ENCODE data around the gene KIAA0040. TPM values are rescaled to one million over a fixed set of nuclear protein-coding genes. Genes with fewer than 3 reads are reported as not detected.

Gene KIAA0040
- total RNA-seq, 1 experiment from 2014 or later: 32.4 TPM

- Histone ChIP-seq H3K79me2 (ENCODE audit: insufficient read depth, low read length) (peaks cover 9% of the 10 kb centered on the region; the same call in 1 of the 2 replicates), H4K20me1 (ENCODE audit: insufficient read depth) (no peaks in the 10 kb centered on the region), H3K36me3 (ENCODE audit: control insufficient read depth in 1 of 2, insufficient read depth in 2 of 2, low read length in 2 of 2) (no peaks in the 10 kb centered on the region), H3K4me3 (replicated peaks in 1 of 2; ENCODE audit: low read depth in 1 of 2, low read length in 2 of 2) (peak overlapping the region; percentile 67 to 87), H2AFZ (ENCODE audit: low read depth, low read length, poor library complexity, severe bottlenecking) (peak overlapping the region; percentile 80), H3K9ac (ENCODE audit: low read length) (peak overlapping the region; percentile 84), H3K4me2 (ENCODE audit: low read length) (peak overlapping the region; percentile 97), H3K9me3 (ENCODE audit: control insufficient read depth in 1 of 2, insufficient read depth in 1 of 2, low read depth in 1 of 2, low read length in 2 of 2) (no peaks in the 10 kb centered on the region), H3K4me1 (ENCODE audit: control insufficient read depth in 1 of 2, insufficient read depth in 2 of 2, low read length in 2 of 2) (peaks cover 8 to 43% of the 10 kb centered on the region in 2 experiments), H3K27ac (ENCODE audit: low read depth, low read length) (peak overlapping the region; percentile 44; the same call in 1 of the 2 replicates), H3K27me3 (ENCODE audit: insufficient read depth, low read length) (no peaks in the 10 kb centered on the region), H3K9me2 (ENCODE audit: insufficient read depth) (no peaks in the 10 kb centered on the region)
- DNase-seq (ENCODE audit: low read depth, low spot score) (no peak), ATAC-seq (peak; percentile 47)
- intact Hi-C loops (cut with micrococcal nuclease): no loop called here
- ChIA-PET POLR2A (interaction anchor here (1.2 kb wide), 2 partner anchors 9 to 22 kb away, joined by 5 to 9 read pairs; no protein-coding TSS in a partner anchor), CTCF (interaction anchor here (1.6 kb wide), 1 partner anchor 23 kb away, joined by 4 read pairs; no protein-coding TSS in a partner anchor), RAD21 (ENCODE audit: low non-redundant PET in 1 of 2, low total read pairs in 2 of 2, uncharacterized antibody in 2 of 2, unreplicated experiment in 2 of 2) (no interaction called here)
- BruUV-seq (replicated peaks): TSS peak; percentile 67
- TF ChIP-seq CEBPB (IDR thresholded peaks at IDR 0.05; ENCODE audit: low read depth) (no peak), CBX3 (IDR thresholded peaks at IDR 0.05; ENCODE audit: low read depth) (no peak), YY1 (IDR thresholded peaks at IDR 0.05; ENCODE audit: extremely low read depth, insufficient replicate concordance, low read depth, low read length) (no peak), REST (IDR thresholded peaks at IDR 0.05; ENCODE audit: low read depth) (no peak), CTCF (IDR thresholded peaks at IDR 0.05 in 2 of 3, conservative IDR thresholded peaks at IDR 0.05 in 1 of 3; ENCODE audit: borderline replicate concordance in 1 of 3, insufficient read depth in 1 of 3, low read depth in 2 of 3, low read length in 2 of 3) (no peak), RAD21 (IDR thresholded peaks at IDR 0.05; ENCODE audit: low read depth) (no peak), EZH2phosphoT487 (IDR thresholded peaks at IDR 0.05; ENCODE audit: borderline replicate concordance) (no peak), ZNF274 (IDR thresholded peaks at IDR 0.05; ENCODE audit: low read depth, low read length) (no peak), SRF (IDR thresholded peaks at IDR 0.05; ENCODE audit: low read depth) (no peak), ZFX (IDR thresholded peaks at IDR 0.05) (no peak), EZH2 (IDR thresholded peaks at IDR 0.05) (no peak), POLR2AphosphoS5 (IDR thresholded peaks at IDR 0.05; ENCODE audit: low read depth, low read length) (no peak), ZBTB33 (IDR thresholded peaks at IDR 0.05; ENCODE audit: extremely low read depth, insufficient replicate concordance, low read length) (no peak), POLR2A (IDR thresholded peaks at IDR 0.05; ENCODE audit: borderline replicate concordance, extremely low read depth, insufficient read depth, insufficient read length) (no peak), MAX (IDR thresholded peaks at IDR 0.05) (no peak)
Measured at GRCh38 chr1:175192111-175192629, 406 bp downstream of the KIAA0040 start.

Data from HCT116 (cell line).